Measurements from ENCODE around the gene OGFOD3.

OGFOD3 gene

GRCh38 chr17:82402865-82403264, 15.5 kb downstream of the OGFOD3 start:
- TF ChIP-seq CTCF (IDR thresholded peaks at IDR 0.05; ENCODE audit: insufficient read depth, missing control alignments) = no peak
- no peak for DNase-seq (ENCODE audit: insufficient read length, low spot score)
- no peak for FAIRE-seq

GRCh38 chr17:82400830-82401229, 17.6 kb downstream of the OGFOD3 start:
- DNase-seq (ENCODE audit: insufficient read length, low spot score) = no peak
- FAIRE-seq = no peak
- no peak for TF ChIP-seq CTCF (IDR thresholded peaks at IDR 0.05; ENCODE audit: insufficient read depth, missing control alignments)

- no peak for FAIRE-seq
- no peak for DNase-seq (ENCODE audit: insufficient read length, low spot score)
- no peak for TF ChIP-seq CTCF (IDR thresholded peaks at IDR 0.05; ENCODE audit: insufficient read depth, missing control alignments)
Observed at GRCh38 chr17:82400206-82400605, 18.2 kb downstream of the OGFOD3 start.

GRCh38 chr17:82399601-82400101, 18.7 kb downstream of the OGFOD3 start:
- DNase-seq (ENCODE audit: insufficient read length, low spot score) = no peak
- no peak for TF ChIP-seq CTCF (IDR thresholded peaks at IDR 0.05; ENCODE audit: insufficient read depth, missing control alignments)
- no peak for FAIRE-seq

- TF ChIP-seq CTCF (IDR thresholded peaks at IDR 0.05; ENCODE audit: insufficient read depth, missing control alignments) = no peak
- FAIRE-seq = no peak
- no peak for DNase-seq (ENCODE audit: insufficient read length, low spot score)
Observed at GRCh38 chr17:82399041-82399441, 19.3 kb downstream of the OGFOD3 start.

- FAIRE-seq (no peak), DNase-seq (ENCODE audit: insufficient read length, low spot score) (no peak)
- no peak for TF ChIP-seq CTCF (IDR thresholded peaks at IDR 0.05; ENCODE audit: insufficient read depth, missing control alignments)
Observed at GRCh38 chr17:82397449-82398335, 20.7 kb downstream of the OGFOD3 start.

All from D721Med (cell line).